DLD1 (cell line): ENCODE results near the gene AUH.

ENCODE experiments used
- in situ Hi-C: cut with HindIII; loops from 2 replicates; pipeline ENCODE4 v1.10.0; 2017; ENCODE audit warnings: low sequenced_read_pairs

AUH gene

DNA sequence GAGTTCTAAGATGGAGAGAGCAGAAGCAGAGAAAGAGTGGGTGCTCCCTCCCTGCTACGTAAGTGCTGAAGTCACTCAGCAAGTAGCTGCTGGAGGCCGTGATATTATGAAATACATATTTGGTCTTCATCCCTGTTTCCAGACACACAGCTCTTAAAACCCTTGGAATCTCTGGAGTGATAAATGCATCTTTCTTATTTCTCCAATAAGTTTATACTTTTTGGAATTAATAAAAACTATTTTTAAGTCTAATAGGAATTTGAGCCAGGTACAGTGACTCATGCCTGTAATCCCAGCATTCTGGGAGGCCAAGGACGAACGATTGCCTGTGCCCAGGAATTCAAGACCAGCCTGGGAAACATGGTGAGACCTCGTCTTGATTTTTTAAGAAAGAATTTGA lies 60.6 kb downstream of the AUH start:
- in situ Hi-C loops, result loop anchor here (5.0 kb wide), 1 partner anchor 39 kb away; no protein-coding TSS in a partner anchor

DNA sequence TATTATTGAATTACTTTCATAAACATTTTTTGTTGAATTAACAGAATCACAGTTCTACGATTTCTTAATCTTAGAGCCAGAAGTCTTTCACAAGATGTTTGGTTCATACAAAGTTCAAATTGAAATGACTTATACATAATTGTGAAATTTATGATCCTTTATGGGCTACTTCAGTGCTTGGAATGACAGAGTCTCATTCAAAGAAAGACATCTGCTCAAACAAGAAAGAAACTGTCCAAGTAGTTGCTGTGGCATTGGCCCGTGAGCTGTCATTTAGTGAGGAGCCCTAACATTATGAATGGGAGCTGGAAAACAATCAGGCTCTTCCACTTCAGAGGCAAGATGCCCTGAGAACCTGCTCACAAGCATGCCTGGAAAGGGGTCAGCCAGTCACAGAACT lies 63.4 kb downstream of the AUH start:
- in situ Hi-C loops, result no loop called here

DNA sequence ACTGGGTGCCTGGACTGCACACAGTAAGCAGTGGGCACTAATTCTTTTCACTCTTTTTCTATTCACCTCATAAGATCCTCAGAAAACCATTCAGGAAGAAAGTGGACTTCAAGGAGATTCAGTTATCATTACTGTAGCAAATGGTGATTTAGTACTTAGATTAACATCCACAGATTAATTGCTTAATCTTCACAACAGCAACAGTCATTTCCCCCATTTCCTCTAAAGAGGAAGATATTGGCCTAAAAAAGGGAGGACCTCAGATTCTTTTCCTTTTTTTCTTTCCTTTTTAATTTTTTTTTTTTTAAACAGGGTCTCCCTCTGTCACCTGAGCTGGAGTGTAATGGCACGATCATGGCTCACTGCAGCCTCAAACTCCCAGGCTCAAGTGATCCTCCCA lies 64.4 kb downstream of the AUH start:
- in situ Hi-C loops, result no loop called here

DNA sequence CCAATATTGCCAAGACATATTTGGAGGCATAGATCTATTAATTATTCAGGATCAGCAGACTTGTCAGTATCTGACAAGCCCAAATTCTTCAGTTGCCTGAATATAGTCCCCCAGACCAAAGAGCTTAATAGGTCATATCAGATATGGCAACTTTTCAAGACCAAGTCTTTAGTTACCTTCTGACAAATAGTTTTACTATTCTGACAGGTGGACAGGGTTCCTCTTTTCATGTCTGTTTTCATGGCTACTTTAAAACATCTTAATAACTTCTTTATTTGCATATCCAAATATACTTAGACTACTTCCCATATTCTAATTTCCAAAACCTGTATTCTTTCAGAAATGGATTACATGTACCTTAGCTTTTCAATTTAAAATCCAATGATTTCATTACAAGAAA lies 65.4 kb downstream of the AUH start:
- in situ Hi-C loops, result no loop called here

DNA sequence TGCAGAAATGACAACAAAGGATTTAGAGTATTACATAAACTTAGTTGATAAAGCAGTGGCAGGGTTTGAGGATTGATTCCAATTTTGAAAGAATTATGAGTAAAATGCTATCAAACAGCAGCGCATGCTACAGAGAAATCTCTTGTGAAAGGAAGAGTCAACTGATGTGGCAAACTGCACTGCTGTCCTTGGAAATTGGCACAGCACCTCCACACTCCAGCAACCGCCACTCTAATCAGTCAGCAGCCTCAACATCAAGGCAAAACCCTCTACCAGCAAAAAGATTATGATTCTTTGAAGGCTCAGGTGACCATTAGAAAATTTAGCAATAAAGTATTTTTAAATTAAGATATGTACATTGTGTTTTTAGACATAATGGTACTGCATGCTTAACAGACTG lies 66.4 kb downstream of the AUH start:
- in situ Hi-C loops, result no loop called here

DNA sequence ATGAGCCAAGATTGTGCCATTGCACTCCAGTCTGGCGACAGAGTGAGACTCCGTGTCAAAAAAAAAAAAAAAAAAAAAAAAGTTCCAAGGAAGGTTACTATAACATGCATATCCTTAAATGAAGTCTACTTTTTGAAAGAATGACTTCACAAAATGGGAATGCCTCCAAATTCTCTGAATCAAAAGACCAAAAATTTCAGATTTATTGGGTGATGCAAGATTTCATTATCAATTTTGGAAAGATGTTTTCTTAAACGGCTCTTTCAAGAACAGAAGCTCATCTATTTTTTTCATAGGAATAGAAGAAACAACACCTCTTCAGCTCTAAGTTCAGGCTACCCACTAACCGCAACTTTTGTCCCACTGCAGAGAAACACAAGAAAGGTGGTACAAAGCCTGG lies 69.9 kb downstream of the AUH start:
- in situ Hi-C loops, result no loop called here

DNA sequence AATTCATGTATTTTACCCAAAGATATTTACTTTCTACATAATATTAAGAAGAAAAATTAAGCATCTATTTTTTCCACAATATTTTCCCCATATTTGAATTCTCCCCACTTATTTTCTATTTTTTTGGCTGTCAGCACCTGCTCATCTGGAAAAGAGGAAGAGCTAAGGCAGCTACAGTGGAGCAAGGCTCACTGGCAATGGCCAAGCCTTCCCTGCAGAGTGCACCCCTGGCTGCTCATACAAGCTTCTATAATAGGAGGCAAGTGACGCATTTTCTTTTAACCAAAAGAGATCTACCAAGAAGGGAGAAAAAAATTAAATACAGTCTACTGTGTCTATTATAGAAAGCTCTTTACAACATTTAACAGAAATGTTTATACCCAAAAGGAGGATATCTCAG lies 72.5 kb downstream of the AUH start:
- in situ Hi-C loops, result no loop called here

DNA sequence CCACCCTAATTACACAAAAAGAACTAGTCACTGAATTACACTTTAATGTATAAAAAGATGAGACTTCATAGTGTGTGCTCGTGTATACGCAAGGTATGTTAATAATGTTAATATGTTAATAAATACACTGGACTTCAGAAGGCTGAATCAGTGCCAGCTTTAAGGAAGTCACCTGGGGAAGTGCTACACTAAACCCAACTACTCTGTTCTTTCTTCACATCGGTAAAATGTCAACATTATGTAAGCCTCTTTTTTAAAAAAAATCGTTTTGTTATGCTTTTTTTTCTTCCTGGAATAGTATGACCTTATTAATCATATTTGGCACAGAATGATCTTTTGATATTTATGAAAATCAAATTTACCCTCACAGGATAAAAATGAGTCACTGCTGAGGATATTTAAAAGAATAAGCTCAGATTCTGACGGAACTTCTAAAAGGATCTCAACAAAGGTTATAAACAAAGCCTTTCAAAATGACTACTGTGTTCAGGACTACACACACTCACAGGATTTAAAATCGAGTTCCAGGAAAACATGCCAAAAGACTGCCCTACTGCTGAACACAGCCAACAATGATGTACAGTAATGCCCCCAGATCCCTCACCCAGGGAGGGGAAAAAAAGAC lies 75.9 kb downstream of the AUH start:
- in situ Hi-C loops, result no loop called here

DNA sequence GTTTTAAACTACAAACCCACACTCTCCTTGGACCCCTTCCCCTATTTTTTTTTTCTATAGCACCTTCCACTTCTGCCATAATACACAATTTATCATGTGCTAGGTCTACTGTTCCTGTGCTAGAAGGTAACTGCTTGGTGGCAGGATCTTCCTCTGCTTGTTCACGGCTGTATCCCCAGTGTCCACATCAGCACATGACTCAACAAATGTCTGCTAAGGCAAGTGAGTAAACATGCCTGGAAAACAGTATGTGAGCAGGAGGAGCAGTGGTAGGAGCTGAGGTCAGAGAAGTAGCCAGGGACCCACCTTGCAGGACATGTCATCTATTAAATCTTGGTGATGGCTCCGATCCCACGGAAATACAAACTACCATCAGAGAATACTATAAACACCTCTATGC lies 79.4 kb downstream of the AUH start:
- in situ Hi-C loops, result no loop called here

DNA sequence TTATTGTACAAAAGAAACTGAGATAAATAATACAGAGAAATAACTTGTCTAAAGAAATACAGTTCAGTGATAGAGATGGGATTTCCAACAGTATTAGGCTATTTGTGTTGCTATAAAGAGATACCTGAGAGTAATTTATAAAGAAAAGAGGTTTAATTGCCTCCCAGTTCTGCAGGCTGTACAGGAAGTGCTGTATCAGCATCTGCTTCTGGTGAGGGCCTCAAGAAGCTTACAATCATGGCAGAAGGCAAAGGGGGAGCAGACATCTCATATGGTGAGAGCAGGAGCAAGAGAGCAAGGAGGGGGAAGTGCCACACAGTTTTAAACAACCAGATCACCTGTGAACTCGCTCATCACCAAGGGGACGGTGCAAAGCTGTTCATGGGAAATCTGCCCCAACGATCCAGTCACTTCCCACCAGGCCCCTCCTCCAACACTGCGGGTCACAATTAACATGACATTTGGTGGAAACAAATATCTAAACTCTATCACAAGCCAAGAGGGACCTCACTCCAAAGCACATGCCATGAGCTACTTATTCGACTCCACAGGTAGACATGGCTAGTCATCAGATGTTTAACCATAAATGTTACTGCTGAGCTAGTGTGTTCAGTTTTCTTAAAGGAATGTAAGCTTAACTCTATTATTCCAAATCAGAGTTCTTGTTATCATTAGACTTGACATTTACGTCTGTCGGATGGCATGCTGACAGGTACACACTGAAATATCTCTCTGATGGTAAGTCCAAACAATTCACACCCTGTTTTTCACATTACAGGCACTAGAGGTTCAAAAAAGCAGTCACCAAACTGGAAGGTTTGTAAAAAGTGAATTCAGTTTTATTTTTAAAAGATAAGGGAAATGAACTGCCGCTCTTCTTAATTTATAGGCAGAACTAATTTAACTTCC lies 82.2 kb downstream of the AUH start:
- in situ Hi-C loops, result no loop called here

DNA sequence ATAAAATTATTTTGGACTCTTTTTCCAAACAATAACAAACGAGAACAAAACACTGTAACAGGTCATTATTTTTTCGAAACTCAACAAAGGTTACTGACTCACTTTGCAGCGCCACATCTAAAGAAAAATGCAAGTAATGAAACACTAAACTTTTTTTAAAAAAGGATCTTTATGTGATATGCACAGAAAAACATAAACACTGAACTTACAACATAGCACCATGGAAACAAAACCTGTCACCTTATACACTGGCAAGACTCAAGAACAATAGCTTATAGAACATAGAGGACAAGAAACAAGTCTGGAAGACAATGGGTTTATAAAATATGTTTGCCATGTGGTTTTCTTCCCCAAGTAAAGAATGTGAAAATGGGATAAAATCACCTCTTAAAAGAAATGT lies 85.2 kb downstream of the AUH start:
- in situ Hi-C loops, result no loop called here

DNA sequence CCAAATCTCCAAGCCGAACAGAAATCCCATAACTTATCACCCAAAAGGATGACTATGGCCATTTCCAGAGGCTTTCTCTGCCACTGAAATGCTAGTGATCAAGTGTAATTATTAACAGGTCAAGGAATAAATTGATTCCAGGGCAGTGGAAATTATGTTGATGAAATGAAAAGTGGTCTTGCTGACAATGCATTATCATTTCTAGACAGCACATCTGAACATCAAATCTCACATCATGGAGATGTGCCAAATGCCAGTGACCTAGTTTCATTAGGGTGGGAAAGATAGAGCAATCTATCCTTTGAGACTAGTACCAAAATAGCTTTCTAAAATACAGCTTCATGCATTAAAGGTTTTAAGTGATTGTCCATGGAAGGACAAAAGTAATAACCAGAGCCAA lies 86.1 kb downstream of the AUH start:
- in situ Hi-C loops, result no loop called here

DNA sequence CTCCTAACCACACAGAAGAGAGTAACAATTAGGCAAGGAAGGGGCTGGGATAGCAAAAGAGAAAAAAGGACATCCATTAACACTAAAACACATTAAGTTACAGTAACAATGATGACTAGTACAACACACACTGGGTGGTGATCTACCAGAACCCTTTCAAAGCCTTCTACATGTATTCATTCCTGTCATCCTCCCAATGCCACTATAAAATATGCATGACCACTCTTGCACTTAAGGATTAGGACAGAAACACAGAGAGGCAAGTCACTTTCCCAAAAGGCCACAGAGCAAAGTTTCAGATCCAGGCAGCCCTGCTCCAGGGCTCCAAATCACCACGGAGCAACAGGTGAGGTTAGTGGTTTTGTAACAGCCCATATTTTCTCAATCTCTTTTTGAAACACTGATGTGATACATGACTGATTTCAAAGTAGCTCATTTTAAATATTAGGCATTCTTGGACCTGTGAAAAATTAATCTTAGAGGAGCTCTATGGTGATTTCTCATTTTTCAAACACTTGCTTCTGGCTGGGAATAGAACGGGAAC lies 86.7 kb downstream of the AUH start:
- in situ Hi-C loops, result no loop called here

DNA sequence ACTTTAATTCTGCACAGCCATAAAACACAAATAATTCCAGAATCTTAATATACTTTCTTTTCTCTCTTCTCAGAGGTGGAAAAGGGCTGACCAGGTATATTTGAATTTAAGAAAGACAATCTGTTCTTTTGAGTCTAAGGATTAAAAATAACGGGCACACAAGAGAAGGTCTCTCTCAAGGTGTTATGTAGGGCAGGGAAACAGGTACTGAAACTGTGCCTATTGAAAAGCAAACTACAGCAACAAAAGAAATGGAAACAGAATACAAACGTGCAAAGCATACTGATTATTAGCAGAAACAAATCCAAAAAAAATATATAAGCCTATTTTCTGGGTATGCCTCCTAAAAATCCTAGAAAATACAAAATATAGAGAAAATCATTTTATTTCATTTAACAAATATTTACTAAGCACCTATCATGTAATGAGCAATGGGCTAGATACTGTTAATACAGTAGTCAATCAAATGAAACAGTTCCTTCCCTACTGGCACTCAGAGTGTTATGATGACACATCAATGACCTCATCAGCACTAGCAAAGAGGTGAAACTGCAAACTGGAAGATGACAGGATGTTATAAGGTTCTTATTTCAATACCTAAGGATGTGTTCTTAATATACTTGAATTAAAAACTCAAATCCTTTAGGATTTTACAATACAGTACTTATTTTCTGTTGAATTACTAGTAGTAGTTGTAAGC lies 87.7 kb downstream of the AUH start:
- in situ Hi-C loops, result no loop called here

DNA sequence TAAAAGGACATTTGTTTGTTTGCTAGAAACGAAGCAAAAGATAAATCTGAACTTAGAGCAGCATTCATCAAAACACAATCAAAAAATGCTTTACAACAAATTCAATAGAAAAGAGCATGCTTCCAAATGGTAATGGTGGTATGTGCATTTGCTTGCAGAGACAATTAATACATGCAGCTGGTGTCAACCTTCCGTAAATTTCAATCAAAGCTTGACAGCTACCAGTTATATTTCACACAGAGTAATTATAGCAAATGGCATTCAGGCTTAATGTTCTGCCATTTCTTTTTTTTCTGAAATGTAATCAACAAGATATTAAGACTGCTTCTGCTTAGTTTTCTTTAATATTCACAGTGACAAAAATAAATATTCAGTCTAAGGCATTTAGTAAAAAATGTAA lies 90.6 kb downstream of the AUH start:
- in situ Hi-C loops, result no loop called here

DNA sequence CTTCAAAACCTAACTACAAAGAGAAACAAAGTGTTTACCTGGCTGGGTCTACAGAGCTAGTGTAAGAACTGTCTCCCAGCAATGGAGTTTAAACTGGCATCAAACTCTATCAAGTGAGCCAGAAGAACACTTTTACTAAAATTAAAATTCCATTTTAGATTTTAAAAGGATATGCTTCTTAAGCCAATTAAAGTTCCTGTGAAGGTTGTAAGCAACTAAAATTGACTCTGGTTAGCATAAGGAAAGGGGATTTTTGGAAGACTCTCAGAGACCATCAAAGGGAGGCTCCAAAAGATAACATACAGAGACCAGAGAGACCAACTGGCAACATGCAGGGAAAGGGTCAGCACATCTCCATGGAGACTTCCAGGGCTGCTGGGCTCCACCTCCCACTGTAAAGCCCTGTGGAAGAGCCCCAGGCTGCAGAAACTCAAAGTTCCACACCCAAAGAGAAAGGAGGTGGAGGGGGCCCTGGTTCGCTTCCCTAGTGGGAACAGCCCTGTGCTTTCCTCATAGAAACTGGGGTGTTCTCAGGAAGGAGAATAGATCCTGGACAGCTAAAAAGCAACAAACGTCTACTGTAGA lies 91.7 kb downstream of the AUH start:
- in situ Hi-C loops, result no loop called here

DNA sequence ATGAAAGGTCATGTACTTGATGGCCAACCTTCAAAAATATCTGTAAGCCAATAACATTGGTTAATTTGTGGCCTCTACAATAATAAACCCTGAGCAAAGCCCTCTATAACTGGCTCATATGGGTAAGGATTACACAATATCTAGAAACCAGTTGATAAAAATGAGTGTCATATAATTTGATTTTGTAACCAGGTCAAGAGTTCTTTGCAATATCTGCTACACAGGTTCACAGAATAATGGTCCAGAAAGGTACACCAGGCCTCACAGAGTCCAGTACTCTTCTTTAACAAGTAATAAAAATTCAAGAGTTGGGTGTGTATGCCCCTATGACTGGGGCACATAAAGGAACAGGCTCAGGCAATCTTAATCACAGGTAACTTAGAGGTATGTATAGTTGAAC lies 95.3 kb downstream of the AUH start:
- in situ Hi-C loops, result no loop called here

DNA sequence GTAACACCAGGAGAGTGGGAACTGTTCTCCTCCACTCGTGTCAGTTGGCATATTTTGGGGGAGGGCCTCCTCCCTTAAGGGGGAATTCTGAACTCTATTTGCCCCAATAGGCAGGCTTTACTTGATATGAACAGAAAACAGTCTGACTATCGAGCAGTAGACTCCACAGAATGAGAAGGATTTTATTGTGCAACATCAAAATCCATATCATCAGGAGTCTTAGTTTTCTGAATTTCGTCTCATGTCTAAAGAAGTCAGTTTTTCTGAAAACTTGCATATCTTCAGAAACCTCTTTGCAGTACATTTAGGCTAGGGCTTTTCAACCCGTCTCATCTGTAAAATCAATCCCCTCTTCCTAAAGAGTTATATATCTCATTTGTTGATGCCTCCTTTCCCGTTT lies 96.2 kb downstream of the AUH start:
- in situ Hi-C loops, result no loop called here

DNA sequence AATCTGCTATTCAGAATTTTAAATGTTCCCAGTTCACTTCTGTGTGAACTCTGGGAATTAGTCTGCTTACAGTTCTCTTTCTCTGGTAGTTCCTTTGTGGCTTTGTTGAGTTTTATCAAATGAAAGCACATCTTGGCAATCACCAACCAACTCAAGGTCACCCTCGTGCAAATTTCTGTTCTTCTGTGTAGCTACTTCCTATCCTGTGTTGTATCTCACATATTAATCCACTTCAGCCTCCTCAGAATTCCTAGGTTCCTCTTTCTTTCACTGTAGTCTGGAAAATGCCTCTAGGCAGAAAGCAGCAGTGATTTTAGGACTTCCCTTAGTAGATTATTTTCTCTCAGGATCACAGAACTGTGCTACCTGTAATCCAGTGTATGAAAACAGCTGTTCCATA lies 100.3 kb downstream of the AUH start:
- in situ Hi-C loops, result loop anchor here (5.0 kb wide), 1 partner anchor 41 kb away; no protein-coding TSS in a partner anchor

DNA sequence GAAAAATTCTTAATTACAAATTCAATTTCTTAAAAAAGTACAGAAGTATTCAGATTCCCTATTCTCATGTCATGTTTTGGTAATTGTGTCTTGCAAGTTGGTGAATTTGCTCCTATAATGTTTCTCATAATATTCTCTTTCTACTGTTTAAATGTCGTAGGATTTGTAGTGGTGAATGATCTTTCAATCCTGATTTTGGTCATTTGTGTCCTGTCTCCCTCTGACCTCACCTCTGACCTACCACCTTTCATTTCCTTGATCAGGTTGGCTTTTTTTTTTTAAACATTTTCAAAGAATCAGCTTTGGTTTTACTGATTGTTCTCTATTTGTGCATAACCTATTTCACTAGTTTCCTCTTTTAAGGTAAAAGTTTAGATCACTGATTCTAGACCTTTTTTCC lies 102.6 kb downstream of the AUH start:
- in situ Hi-C loops, result no loop called here

DNA sequence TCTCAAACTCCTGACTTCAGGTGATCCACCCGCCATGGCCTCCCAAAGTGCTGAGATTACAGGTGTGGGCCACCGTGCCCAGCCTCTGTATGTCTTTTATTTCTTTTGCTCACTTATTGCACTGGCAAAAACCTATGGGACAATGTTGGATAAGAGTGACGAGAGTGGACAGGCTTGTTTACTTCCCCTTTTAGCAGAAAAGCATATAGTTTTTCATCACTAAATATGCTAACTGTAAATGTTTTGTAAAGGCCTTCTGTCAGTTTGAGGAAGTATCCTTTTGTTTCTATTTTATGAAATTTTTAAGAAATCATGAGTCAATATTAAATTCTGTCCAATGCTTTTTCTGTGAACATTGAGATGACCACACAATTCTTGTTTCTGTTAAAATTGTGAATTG lies 103.3 kb downstream of the AUH start:
- in situ Hi-C loops, result no loop called here
